CD4-positive, alpha-beta T cell treated with Interleukin-10 for 1 hour (primary cell): ENCODE data around the gene NR3C2.

ENCODE experiments used
- DNase-seq: peaks from one replicate; pipeline ENCODE4 v3.0.0-alpha.2; 2020

Gene NR3C2

DNA sequence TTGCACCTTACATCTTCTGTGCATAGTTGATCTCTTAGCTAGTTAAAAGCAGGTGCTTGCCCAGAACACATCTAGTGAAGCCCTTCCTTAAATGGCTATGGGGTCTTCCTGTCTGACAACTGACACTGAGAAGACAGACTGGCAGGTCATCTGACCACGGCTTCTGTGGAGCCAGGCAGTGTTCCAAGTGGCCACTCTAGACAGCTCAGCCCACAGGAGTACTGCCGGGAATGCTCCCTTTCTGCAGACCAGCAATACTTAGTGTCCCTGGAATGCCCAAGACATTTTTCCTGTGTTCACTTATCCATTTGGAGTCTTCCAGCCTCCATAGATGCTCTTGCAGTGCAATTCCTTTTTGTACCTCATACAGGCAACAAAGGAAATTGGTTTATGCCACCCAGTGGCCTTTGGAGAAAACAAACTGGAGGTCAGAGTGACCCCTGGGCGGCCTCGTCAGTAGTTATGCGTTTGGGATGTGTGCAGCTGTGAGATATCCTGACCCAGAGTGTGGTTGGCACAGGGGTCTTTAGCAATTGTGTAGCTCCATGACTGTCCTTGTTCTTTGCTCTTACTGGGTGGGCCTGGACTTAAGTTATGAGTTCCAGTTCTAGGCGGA is 374.8 kb downstream of the NR3C2 start:
- no peak for DNase-seq

DNA sequence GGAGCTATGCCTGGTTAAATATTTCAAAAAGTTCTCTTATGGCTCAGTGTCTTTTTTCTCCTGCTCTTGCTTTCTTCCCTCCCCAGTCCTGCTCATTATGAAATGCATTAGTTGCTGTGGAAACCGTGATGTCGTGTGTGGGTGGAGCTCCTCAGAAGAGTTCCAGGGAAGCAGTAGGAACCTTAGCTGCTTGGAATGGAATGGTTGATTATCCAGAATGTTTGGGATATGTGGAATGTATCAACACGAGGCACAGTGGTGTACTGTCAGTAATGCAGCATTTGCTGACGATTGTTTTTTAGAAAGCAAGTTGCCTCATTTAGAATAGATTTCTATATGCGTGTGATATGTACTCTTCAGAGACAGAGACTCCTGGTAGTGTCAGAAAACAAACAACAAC is 377.1 kb downstream of the NR3C2 start:
- no peak for DNase-seq

DNA sequence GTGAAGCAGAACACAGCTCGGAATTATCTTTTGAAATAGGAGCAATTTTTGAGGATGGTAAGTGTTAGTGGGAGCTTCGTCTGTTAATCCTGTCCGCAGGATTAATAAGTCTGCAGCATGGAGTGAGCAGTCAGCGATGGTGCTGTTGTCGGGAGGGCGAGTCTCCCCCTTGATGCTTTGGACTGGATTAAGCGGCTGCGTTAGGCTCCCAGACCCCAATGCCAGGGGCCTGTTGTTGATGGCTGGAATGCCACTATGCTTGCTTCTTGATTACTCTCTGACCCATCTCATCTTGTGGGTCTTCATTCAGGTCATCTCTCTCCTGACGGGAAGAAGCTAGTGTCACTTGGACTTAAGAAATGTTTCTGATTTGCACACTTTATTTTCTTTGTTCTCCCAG is 377.8 kb downstream of the NR3C2 start:
- DNase-seq = no peak

DNA sequence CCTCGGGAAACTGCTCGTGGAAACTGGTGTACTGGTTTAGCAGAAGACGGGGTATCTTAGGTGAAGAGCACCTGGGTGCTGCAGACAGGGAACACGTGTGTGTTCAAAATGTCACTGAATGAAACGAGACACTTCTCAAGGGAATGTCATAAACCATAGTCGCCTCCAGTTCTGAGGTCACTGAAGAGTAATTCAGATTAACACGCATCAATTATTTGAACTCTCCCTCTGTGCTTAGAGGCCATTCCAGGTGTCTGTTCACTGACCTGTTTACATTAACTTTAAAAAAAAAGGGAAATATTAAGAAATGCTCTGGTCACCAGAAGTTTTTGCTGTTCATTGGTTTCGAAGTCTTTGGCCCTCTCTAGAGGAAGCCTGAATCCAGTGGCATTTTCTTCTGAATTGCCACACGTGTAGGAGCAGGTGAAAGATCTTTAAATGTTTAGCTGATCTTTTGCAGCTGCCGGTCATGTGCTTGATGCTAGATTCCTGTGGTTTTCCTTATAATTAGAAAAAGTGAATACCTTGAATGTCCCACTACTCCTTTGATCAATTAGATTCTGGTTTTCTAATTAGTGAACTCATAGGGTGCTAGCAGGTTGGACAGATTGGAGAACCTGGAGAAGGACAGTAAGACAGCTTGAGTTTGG is 379.8 kb downstream of the NR3C2 start:
- DNase-seq = no peak

DNA sequence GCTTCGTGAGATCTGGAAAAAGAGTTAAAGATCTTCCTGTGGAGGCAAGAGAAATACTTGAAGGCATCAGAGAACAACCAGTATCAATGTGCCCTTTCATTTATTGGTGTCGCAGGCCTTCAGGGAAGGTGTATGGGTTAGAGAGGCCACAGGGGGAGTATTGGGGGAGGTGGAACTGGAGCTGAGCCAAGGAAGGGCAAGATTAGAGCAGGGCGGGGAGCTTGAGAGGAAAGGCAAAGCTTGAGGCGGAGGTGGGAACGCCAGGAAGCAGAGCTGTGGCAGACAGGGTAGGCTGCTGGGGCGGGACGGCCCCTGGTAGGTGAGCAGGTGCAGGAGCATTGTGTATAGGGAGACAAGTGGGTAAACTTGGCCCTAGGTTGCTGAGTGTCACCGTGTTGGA is 380.4 kb downstream of the NR3C2 start:
- no peak for DNase-seq

DNA sequence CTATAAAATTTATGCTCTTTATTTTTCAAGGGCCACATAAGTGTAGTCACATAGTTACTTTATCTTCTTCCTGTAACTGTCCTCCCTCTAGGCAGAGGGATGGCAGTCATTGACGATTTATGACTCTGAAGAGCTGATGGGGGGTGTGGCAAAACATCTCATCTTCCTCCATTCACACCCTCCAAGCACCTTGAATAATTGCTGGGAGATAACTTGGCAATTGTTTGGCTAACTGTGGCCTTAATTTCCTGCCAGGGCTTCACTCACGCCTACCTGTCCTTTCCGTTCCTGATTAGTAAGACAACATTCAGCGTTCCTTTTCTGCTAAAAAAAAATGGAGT is 381.1 kb downstream of the NR3C2 start:
- peak; percentile 21 for DNase-seq

DNA sequence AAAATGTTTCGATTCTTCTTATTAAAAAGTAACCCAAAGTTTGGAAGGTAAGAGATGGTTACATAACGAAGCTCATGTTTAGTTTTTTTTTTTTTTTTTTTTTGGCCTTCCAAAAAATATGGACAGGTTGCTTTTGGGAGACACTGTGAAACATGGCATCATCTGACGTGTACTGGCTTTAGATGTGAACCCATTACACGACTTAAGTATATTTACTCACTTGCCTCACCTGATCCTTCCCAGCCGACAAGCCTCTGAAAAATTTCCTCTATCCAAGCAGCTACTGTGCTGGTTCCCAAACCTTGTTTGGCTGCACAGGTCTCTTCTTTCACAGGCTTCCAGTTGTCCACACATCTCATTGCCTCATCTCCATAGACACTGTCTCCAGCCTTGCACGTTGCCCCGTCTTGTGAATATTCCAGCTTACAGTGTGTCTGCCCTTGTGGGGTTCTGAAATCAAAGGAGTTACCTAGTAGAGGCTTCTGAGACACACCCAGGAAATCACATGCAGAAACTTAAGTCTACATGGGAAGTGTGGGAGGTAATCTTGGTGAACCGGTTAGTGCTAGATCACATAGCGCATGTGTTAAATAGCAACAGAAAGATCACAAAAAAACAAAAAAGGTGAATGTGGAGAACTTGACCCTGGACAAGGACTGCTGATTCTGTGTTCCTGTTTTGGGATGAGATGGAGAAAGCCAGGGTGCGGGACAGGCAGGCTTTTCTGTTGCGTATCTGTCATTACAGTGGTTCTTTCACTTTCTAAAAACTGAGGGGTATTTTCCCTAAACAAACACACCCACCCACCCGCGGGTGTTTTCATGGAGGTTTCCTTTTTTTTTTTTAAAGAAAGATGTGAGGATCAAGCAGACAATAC is 381.7 kb downstream of the NR3C2 start:
- DNase-seq = peak; percentile 56

DNA sequence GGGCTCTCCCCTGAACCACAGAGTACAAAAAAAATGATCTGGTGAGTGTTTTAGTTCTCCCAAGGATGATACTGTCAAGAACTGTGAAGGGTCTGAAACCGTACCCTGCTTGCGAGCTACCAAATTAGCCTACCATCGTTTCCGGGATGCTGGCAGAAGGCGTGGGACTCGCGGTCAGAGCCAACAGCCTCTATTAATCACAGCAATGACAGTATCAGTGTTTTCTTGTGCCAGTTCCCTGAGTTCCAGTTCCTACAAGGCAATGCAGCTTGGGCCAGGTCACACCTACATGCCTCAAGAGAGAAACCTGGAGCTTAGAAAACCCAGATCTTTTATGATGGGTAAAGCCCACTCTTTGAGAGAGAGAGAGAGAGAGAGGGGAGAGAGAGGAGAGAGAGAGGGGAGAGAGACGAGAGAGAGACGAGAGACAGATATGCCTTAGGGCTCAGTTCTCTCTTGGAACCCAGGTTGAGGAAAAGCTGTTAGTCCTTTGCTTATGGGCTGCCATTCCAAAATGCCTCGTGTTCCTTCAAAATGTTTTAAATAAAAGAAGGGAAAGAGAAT is 382.5 kb downstream of the NR3C2 start:
- DNase-seq = no peak

DNA sequence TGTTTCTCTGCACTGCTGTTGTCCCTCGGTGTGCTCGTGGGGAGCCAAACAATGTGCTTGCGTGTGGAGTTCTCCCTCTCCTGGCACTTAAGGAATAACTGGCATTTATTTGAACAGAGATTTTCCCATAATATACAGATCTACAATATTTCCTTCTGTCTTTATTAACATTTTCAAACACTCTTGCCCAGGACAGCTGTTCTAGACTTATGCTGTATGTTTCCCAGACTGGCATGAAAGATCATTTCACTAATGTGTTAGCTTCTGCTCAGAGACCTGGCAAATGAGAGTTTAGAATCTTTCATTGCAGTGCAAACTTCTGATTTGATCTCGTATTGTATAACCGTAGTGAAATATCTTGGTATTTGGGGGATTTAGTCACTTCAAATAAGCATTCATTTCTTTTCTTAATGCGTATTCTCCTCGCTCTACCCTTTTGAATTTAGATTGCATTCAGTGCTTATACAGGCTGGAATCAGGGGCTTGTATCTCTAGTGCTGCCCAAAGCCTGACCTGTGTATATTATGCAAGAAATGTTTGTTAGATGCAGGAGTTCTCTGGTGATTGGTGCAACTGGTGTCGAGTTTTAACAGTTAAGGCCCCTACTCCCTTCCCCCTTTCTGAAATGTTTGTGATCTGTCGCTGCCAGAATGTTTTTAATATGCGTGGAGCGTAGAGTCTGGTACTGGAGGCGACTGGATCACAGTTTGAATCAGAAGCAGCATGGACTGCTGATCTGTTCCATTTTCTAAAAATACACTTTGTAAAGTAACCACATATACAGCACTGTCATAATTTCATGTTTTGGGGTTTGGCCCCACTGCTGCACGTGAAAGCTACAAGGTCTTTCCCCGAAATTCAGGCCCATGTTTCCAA is 384.0 kb downstream of the NR3C2 start:
- no peak for DNase-seq

DNA sequence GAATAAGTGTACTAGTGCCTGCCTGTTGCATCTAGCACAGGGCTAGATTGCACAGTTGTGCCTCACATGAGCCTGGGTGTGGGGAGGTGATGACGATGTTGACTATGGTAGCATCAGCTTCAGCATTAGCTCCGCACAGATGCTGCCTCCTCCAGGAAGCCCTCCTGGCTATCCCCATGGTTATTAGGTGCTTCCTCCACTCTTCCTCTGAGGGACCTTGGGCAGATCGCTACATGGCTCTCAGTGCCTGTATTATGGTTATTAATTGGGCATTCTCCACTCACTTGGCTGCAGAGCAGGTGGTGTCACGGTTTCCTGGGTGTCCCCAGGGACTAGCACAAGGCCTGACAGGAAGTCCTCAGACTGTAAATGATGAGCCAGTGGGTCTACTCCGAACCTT is 384.7 kb downstream of the NR3C2 start:
- no peak for DNase-seq

DNA sequence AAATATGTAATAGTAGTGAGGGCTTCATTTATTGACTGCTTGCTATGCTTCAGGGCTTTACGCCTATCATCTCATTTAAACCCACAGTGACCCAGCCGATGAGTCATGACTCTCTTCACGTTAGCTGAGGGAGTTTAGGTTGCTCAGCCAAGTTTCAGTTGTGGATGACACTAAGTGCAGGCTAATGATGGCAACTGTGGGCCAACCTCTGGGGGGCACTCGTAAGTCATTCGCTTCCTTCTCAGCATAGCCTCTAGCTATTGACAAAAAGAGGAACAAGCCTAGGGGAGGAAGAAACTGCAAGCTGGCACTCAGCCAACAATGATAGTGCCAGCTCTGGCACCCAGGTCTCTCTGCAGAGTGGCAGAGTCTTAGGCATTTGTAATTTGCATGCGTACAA is 385.3 kb downstream of the NR3C2 start:
- peak; percentile 73 for DNase-seq

DNA sequence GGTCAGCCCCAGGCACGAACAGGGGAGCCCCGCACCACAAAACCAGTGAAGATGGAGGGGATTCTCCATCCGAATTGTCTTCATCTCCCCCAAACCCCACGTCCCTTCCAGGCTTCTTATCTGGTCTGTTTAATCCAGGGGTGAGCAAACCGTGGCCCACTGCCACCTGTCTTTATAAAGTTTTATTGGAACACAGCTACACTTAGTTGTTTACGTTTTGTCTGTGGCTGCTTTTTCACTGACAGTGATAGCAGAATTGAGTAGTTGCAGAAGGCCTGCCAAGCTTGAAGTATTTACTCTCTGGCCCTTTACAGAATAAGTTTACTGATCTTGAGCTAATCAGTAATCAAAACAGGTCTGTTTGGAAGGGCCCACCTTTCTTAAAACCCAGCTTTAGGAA is 386.4 kb downstream of the NR3C2 start:
- no peak for DNase-seq

DNA sequence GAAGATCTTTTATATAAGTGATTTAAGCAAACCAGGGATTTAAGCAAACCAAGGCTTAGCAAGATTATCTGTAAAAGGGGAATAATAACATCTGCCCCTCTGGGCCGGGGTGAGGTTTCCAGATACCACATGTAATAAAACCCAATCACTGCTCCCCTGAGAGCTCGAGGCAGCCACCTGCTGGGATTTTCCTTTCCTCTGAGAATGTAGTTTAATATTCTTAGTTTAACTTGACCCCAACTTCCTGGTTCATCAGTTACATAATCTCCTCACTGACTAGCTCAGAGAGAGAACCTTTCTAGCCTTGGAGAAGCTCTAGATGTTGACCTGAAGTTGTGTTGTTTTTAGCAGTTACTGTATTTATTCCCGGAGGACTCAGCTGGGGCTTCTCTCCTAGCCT is 387.9 kb downstream of the NR3C2 start:
- peak; percentile 28 for DNase-seq

DNA sequence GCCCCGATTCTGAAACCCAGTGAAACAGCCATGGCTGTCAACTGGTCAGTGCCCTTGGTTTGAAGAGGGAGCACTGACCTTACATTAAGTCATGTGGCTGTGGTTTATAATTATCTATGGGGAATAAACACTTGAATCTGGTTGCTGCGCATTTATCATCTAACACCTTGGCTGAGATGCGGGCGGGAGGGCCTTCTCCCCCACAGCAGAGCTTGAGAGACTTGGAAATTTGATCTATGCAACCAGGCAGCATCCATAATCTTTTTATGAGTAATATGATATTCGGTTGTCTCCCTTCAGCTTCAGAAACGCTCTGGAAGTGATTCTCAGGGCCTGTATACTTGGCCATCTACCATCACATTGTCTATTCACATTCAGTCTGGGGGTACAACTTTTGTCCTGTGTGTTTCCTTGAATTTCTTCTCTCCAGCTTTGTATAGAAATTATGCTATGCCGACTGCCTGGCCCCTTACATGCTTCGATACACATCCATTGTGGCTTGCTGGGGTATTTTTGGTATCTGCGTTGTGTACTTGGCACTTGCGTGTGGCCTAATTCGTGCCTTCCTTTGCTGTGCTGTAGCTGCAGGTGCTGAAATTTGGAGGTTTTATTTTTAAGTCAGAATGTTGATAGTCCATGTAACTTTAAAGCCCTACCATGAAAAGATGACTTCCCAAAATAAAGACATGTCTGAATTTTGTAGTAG is 388.8 kb downstream of the NR3C2 start:
- DNase-seq = no peak

DNA sequence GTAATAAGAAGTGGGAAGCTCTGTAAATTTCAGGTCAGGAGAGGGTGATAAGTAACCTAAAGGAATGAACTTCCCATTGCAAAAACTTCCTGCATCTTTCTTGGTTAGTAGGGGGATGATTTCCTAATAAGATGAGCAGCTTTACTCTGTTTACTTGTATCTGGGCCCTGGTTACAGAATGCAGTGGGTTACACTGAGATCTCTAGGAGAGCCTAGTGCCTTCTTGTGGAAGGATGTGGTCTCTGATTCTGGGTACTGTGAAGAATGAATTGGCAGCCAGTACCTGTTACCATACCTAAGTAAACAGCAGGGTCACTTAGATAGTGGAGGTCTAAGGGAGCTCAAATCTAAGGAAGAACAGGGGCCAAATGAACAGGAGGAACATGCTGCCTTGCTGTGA is 389.8 kb downstream of the NR3C2 start:
- DNase-seq = peak; percentile 68

DNA sequence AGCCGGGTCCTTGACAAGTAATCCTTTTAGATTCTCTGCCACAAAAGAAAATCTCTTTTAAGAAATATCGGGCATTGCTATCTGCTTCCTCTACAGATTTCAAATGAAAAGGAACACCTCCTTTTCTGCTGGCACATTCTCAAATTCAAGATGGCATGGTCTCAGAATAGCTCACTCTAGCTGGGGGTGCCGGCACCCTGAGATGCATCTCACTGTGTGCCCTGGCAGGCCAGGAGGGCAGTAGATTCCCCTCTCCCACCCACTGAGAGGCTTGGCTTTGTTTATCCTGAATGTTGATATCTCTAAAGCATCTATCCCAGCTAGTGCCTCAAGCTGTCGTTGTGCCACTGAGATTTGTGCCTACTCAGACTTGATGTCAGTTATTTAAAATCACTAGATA is 390.8 kb downstream of the NR3C2 start:
- DNase-seq = no peak

DNA sequence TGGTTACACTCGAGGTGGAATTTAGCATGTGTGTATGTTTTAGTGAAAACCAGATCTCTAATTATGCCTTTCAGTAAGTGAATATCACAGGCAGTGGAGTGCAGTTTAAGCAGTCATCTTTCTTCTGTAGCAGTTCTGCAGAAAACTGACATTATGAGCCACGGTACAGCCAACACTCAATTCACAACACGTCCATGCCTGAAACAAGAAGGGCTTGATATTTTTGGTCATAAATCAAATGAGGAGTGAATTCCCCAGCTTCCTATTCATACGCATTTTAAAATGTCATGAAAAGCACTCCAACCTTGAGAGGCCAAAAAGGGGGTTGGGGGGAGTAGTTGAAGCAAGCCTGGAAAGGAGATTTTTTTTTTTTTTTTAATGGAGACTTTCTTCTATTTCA is 393.6 kb downstream of the NR3C2 start:
- no peak for DNase-seq

DNA sequence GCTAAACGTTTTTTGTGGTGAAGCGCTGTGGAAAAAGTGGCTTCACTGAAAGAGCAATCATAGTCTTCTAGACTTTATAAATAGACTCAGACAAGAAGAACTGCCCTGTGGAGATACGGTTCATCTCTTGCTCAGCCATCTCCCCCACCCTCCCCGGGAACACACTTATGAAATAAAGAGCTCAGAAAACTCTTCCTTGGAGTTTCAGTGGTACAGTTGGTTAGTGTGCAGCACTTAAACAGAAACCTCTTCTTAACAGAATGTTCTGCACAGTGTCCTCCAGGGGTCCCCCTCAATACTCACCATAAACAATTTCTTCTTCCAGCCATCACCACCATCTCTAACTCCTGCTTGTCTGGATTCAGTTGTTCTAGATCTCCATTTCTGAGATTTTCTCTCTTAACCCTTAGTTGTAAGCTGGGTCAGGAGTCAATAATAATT is 397.3 kb downstream of the NR3C2 start:
- peak; percentile 43 for DNase-seq

DNA sequence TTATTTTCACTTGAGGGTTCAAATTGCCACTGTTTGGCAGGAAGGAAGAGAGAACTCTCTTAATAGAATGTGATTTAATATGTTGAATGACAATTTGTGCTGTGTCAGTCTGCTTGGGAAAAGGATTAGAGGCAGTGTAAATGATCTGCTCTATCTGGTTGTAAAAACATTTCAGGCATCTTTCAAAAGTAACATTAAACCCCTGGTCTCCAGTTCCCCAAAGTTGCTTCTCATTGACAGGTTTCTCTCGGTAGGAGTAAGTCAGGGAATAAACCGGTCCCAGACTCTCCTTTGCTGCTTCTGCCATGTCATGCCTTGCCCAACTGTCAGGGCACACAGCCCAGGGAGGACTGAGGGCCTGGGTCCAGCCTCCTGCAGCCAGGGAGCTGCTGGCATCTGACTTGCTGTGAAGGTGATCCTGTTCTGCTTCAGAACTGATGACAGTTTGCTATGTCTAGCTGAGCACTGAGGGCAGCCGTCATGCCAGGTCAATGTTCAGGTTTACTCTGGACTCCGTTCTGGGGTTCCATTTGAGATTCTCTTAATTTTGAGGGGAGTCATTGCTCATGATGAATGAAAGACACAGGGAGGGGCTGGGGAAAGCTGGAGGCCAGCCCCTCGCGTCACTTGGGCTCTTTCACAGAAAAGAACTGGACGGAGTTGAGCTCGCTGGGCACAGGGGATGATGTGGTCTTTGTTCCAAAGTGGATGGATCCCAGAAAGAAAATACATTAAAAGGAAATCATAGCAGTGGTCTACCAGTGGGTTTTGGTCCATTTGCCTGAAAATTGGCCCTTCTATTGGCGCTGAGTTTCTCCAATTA is 397.9 kb downstream of the NR3C2 start:
- DNase-seq = no peak

DNA sequence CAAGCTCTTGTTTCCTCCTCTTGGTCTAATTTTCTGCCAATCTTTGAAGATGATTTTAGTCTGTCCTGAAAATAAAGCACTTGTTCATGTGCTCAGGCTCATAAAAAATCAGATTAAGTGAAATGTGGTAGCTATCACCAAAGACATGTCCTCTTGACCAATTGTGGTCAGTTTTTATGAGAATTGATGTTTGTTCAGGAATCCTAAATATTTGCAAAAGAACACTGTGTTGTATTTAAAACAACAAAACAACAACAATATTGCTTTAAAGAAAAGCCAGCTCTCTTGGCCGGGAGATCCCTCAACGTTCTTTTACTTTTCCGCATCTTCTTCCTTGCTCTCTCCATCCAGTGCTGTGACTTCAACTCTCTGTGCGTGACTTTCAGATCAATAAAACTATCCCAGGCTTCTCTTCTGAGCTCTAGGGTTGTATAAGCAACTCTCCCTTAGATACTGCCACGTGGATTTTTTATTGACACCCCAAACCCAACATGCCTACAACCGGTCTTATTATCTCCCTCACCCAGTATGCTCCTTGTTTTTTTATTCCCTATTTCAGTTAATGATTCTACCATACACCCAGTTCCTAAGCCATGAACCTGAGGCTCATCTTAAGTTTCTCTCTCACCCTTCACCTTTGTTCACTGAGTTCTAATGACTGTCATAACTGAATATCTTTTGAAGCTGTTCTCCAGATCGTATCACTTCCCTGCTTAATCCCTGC is 400.4 kb downstream of the NR3C2 start:
- no peak for DNase-seq

DNA sequence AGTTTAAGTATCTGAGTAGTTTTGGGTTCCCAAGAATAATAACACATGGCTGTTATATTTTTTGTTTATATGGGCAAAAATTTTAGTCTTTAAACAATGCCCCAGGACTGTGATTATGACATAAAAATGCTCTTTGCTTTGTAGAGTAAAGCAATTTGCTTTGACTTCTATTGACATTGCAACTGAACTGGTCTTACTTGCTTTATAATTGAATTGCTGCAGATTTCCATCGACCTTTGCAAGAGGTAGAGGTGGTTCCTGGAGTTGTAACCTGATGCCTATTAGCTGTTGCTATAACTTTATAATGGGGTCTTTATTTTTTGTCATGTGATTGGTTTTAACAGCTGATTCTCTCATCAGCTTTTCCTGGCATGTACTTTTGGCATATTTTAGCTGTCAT is 407.4 kb downstream of the NR3C2 start:
- DNase-seq = no peak
